HUES6 (cell line): ENCODE measurements around the gene PON2.
A peak's percentile ranks its signal among the peaks of the same experiment; 100 is the strongest.
"Not testable (repeated sequence)": the region's sequence is repeated elsewhere in the genome, so short reads cannot be mapped to it uniquely, and the experiment has no call there.

Experiments
- H3K27ac ChIP-seq: 2 replicates; pipeline ENCODE4 v1.7.0; 2013; ENCODE audit warnings: low read depth, mild to moderate bottlenecking, low read length, inconsistent platforms
- H3K27me3 ChIP-seq: 2 replicates; pipeline ENCODE4 v1.6.1; 2013; ENCODE audit warnings: low read length; ENCODE audit not compliant: control insufficient read depth, insufficient read depth
- H3K36me3 ChIP-seq: 2 replicates; pipeline ENCODE4 v1.6.1; 2013; ENCODE audit warnings: low read length; ENCODE audit not compliant: control insufficient read depth, insufficient read depth
- H3K4me1 ChIP-seq: 2 replicates; pipeline ENCODE4 v1.6.1; 2013; ENCODE audit warnings: low read length; ENCODE audit not compliant: control insufficient read depth, insufficient read depth
- H3K4me3 ChIP-seq: 2 replicates; pipeline ENCODE4 v1.5.1; 2013; ENCODE audit warnings: low read depth, low read length
- H3K9ac ChIP-seq: one replicate; pipeline ENCODE4 v1.6.1; 2013; ENCODE audit warnings: mild to moderate bottlenecking, low read length
- H3K9me3 ChIP-seq: 2 replicates; pipeline ENCODE4 v1.6.1; 2013; ENCODE audit warnings: low read depth, low read length; ENCODE audit not compliant: control insufficient read depth, insufficient read depth

The PON2 gene

DNA sequence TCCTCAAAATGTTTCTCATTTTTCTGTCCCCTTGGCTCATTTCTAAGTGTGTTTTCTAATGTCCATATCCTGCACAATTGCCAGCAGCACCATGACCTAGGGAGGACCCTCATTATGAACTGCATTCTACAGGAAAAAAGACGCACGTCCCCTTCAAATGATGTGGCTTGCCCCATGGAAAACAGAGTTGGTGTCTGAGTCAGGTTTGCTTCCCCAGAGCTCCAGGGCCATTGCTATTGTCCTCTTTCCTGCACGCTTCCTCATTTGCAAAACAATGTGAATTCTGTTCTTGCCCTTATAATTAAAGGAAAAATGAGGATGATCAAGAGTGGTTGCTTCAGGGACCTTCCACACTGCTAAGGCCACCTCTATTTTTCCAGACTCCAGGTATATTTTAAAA is 36.2 kb upstream of the PON2 start:
- H3K9me3 ChIP-seq: no peaks in the 10 kb centered on the region
- H3K9ac ChIP-seq: no peak overlapping the region
- H3K4me1 ChIP-seq: peaks cover 35% of the 10 kb centered on the region
- no peaks in the 10 kb centered on the region for H3K36me3 ChIP-seq
- no peaks in the 10 kb centered on the region for H3K27me3 ChIP-seq
- no peak overlapping the region for H3K4me3 ChIP-seq
- H3K27ac ChIP-seq: peak overlapping the region; percentile 22; the same call in 1 of the 2 replicates

DNA sequence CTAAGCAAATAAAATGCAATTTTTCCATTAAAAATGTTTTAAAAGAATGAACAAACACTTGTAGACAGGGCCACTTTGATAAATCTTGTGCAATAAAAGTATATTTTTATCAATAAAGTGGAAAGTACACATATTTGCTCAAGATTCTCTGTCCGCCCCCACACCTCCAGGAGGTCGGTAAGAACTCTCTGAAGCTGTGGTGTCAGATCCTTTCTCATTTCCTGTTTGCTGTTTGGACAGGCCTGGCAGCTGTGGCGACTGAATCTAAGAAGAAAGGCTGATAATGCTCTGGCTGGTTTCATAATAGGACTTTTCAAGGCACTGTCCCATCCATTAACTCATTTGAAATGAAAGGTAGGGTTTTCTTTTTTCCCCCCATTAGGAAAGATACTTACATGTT is 35.6 kb upstream of the PON2 start:
- no peak overlapping the region for H3K4me3 ChIP-seq
- H3K9ac ChIP-seq: no peak overlapping the region
- peak overlapping the region; percentile 22; the same call in 1 of the 2 replicates for H3K27ac ChIP-seq

GRCh38 chr7:95469848-95470247 is 35.0 kb upstream of the PON2 start:
- Histone ChIP-seq H3K9ac (no peak overlapping the region), H3K9me3 (no peaks in the 10 kb centered on the region), H3K4me3 (no peak overlapping the region), H3K36me3 (no peaks in the 10 kb centered on the region), H3K4me1 (peaks cover 35% of the 10 kb centered on the region), H3K27ac (peak overlapping the region; percentile 10; the same call in 1 of the 2 replicates), H3K27me3 (no peaks in the 10 kb centered on the region)

More for the DNA sequence above, 35.6 kb upstream of the PON2 start:
- Histone ChIP-seq H3K9me3 (no peaks in the 10 kb centered on the region), H3K36me3 (no peaks in the 10 kb centered on the region), H3K4me1 (peaks cover 35% of the 10 kb centered on the region), H3K27me3 (no peaks in the 10 kb centered on the region)

DNA sequence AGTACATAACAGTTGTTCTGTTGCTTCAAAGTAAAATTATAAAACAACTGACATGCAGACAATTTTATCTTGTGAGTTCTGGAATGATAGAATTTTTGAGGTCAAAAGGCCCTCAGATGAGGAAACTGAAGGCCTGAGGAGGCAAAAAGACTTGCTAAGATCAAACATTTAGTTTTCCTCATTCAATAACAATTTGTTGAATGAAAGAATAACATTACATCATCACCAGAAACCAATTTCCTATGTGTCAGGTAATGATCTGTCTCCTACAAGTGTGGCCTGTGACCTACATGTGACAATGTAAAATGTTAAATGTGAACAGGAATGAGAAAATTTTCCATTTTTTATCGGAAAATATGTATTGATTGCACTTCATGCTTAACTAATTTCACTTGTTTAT is 34.4 kb upstream of the PON2 start:
- H3K27ac ChIP-seq: no peak overlapping the region
- H3K4me1 ChIP-seq: peaks cover 35% of the 10 kb centered on the region
- H3K9me3 ChIP-seq: no peaks in the 10 kb centered on the region
- no peak overlapping the region for H3K4me3 ChIP-seq
- H3K9ac ChIP-seq: no peak overlapping the region
- H3K36me3 ChIP-seq: no peaks in the 10 kb centered on the region
- H3K27me3 ChIP-seq: no peaks in the 10 kb centered on the region

- no peak overlapping the region for H3K4me3 ChIP-seq
- peaks cover 1% of the 10 kb centered on the region; the same call in 1 of the 2 replicates for H3K9me3 ChIP-seq
- H3K36me3 ChIP-seq: no peaks in the 10 kb centered on the region
- H3K27me3 ChIP-seq: no peaks in the 10 kb centered on the region
- peaks cover 27% of the 10 kb centered on the region for H3K4me1 ChIP-seq
- H3K9ac ChIP-seq: no peak overlapping the region
- no peak overlapping the region for H3K27ac ChIP-seq
Observed at GRCh38 chr7:95467912-95468607, 33.2 kb upstream of the PON2 start.

DNA sequence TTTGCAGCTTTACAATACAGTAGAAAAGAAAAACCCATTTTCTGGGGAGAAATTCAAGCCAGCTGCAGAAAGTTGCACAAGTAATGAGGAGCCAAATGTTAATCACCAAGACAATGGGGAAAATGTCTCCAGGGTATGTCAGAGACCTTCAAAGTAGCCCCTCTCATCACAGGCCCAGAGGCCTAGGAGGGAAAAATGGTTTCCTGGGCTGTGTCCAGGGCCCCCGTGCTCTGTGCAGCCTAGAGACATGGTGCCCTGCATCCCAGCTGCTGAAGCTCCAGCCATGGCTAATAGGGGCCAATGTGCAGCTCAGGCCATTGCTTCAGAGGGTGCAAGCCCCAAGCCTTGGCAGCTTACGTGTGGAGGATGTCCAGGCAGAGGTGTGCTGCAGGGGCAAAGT is 25.8 kb upstream of the PON2 start:
- not testable (repeated sequence) for H3K36me3 ChIP-seq, H3K27me3 ChIP-seq

DNA sequence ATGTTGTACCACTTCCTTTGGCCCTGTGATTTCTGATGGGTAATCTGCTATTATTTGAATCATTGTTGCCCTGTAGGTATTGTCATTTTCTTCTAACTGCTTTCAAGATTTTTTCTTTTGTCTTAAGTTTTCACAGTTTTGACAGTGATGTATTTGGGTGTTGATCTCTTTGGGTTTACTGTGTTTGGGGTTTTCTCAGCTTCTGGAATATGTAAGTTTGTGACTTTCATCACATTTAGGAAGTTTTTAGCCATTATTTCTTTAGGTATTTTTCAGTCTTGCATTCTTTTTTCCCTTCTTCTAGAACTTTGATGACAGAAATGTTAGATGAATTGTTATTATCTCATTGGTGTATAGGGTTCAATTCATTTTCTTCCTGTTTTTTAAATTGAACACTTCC is 23.1 kb upstream of the PON2 start:
- H3K36me3 ChIP-seq: no peaks in the 10 kb centered on the region
- no peaks in the 10 kb centered on the region for H3K27me3 ChIP-seq
- H3K27ac ChIP-seq: no peak overlapping the region
- H3K4me3 ChIP-seq: no peak overlapping the region
- H3K9me3 ChIP-seq: peaks cover 35% of the 10 kb centered on the region
- no peak overlapping the region for H3K9ac ChIP-seq
- no peaks in the 10 kb centered on the region for H3K4me1 ChIP-seq

More for the DNA sequence above, 25.8 kb upstream of the PON2 start:
- H3K9me3 ChIP-seq: peaks cover 37% of the 10 kb centered on the region
- H3K4me1 ChIP-seq, H3K27ac ChIP-seq, H3K9ac ChIP-seq, H3K4me3 ChIP-seq: not testable (repeated sequence)

DNA sequence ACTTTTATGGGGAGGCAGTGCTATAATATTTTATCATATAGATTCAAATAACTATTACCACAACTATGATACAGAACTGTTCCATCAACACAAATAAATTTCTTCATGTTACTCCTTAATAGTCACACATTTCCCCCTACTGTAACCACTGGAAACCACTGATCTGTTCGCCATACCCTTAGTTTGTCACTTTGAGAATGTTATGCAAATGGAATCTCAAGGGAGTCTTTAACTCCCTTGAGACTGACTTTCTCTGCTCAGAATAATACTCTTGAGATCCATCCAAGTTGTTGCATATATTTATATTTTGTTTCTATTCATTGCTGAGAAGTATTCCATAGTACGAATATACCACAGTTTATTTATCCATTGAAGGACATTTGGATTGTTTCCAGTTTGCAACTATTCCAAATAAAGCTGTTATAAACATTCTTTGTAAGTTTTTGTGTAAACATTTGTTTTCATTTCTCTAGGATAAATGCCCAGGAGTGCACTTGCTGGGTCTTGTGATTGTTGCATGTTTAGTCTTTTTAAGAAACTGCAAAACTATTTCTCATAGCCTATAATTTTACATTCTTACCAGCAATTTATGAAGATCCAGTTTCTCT is 19.7 kb upstream of the PON2 start:
- no peak overlapping the region for H3K4me3 ChIP-seq
- peaks cover 11% of the 10 kb centered on the region; the same call in 1 of the 2 replicates for H3K9me3 ChIP-seq
- H3K9ac ChIP-seq: no peak overlapping the region
- H3K27ac ChIP-seq: no peak overlapping the region
- no peaks in the 10 kb centered on the region for H3K36me3 ChIP-seq
- H3K27me3 ChIP-seq: no peaks in the 10 kb centered on the region
- no peaks in the 10 kb centered on the region for H3K4me1 ChIP-seq

GRCh38 chr7:95446618-95447017 is 11.8 kb upstream of the PON2 start:
- Histone ChIP-seq H3K4me3 (no peak overlapping the region), H3K27me3 (no peaks in the 10 kb centered on the region), H3K9ac (no peak overlapping the region), H3K4me1 (no peaks in the 10 kb centered on the region), H3K27ac (no peak overlapping the region), H3K9me3 (no peaks in the 10 kb centered on the region), H3K36me3 (no peaks in the 10 kb centered on the region)

GRCh38 chr7:95444796-95445195 is 10.0 kb upstream of the PON2 start:
- Histone ChIP-seq H3K9me3 (no peaks in the 10 kb centered on the region), H3K4me3 (no peak overlapping the region), H3K9ac (no peak overlapping the region), H3K36me3 (no peaks in the 10 kb centered on the region), H3K27ac (no peak overlapping the region), H3K4me1 (no peaks in the 10 kb centered on the region), H3K27me3 (no peaks in the 10 kb centered on the region)

GRCh38 chr7:95441042-95441823 is 6.4 kb upstream of the PON2 start:
- H3K9ac ChIP-seq: no peak overlapping the region
- H3K27me3 ChIP-seq: no peaks in the 10 kb centered on the region
- no peak overlapping the region for H3K4me3 ChIP-seq
- H3K36me3 ChIP-seq: no peaks in the 10 kb centered on the region
- no peaks in the 10 kb centered on the region for H3K9me3 ChIP-seq
- H3K27ac ChIP-seq: no peak overlapping the region
- no peaks in the 10 kb centered on the region for H3K4me1 ChIP-seq
